HG03196 (cell line): ENCODE results near the gene FAM204A.

Source experiments
- ATAC-seq: cut with Tn5 transposase; IDR thresholded peaks from one replicate; pipeline ENCODE4 v1.9.1; 2021; ENCODE audit not compliant: unreplicated experiment

FAM204A gene

DNA sequence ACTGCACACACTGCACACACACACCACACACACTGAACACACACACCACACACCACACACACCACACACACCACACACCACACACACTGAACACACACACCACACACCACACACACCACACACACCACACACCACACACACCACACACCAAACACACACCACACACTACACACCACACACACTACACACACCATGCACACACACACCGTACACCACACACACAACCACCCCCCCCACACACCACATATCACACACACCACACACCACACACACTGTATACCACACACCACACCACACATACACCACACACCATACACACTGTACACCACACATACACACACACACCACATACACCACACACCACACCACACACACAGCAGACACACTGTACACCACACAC lies 59.5 kb downstream of the FAM204A start:
- no peak for ATAC-seq

DNA sequence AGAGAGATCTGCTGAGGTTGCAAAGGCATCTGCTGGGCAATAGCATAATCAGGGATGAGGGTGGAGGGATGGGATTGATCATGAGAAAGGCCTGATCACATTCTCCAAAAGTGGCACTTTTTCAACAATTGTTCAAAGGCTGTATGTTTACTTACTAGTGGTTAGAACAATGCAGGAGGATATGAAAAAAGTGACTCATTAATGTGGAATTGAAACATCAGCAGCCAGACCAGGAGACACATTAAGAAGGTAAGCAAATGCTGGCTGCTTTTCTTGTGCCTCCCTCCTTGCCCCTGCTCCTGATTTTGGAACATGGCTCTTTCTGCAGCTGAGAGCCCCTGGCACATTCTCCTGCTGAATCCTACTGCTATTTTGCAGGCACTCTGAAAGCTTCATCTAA lies 63.5 kb downstream of the FAM204A start:
- no peak for ATAC-seq

DNA sequence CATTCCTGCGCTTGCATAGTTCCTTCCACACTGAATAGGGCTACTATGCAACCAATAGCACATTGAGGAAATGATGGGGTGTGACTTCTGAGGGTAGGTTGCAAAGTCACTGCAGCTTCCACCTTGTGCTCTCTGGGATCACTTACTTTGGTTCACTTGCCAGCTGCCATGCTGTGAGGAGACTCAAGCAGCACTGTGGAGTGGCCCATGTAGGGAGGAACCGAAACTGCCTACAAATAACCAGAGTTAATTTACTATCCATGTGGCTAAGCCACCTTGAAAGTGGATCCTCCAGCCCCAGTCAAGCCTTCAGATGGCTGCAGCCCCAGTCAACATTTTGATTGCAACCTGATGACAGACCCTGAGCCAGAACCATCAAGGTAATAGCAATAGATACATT lies 64.3 kb downstream of the FAM204A start:
- ATAC-seq, result no peak

DNA sequence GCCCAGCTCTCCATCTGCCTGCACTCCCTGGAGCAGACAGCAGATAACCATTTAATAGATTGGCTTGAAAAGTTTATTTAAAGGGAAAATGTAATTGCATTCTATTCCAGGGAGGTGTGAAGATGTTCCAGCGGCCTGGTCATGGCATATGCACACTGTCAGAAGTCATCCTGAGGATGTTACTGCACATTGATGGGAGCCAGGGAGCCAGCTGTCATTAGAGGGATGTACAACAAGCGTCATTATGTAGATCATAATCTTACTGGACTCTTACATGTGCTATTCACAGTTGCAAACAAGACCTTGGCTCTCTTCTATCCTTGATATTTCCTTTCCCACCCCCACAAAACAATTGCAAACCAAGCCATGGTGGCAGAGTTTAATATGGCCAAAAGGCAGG lies 65.4 kb downstream of the FAM204A start:
- no peak for ATAC-seq

DNA sequence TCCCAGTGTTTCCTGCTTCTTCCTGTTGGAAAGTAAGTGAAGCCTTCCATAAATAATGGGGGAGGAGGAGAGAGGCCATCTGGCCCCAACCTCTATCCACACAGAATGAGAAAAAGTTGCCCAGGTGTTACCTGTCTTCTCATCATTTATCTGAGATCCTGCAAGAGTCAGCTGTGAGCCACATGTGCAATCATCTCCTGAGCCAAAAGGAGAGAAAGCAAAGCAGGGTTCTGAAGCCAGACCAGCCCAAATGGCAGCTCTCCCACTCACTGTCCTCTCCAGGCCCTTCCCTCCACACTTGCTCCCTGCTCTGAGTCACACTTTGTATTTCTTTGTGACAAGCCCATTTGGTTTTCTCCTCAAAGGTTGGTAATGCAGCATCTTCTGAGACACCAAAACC lies 65.9 kb downstream of the FAM204A start:
- no peak for ATAC-seq

DNA sequence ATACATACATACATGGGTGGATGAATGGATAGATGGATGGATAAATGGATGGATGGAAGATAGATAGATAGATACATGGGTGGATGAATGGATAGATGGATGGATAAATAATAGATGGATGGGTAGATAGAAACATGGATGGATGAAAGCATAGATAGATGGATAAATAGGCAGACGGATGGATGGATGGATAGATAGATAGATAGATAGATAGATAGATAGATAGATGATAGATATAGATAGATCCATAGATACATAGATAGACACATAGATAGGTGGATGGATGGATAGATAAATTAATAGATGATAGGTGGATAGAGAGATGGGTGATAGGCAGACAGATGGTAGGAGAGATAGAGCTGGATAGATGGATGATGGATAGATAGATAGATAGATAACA lies 68.5 kb downstream of the FAM204A start:
- ATAC-seq, result no peak

DNA sequence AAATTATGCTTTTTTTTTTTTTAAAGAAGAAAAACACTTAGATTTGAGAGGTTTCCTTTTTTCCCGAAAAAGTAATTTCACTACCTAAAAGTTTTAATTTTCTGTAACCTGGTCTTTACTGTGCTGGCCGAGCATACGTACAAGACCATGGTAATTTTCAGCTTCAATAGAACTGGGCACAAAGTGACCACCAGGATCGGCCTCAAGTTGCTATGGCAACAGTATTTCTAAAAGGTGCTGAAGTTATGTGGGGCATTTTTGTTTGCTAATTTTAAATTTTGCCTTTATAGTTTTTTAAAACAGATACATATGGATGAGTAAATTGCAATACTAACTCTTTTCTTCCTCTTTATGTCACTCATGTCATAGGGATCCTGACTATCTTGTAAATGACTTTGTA lies 69.4 kb downstream of the FAM204A start:
- no peak for ATAC-seq

DNA sequence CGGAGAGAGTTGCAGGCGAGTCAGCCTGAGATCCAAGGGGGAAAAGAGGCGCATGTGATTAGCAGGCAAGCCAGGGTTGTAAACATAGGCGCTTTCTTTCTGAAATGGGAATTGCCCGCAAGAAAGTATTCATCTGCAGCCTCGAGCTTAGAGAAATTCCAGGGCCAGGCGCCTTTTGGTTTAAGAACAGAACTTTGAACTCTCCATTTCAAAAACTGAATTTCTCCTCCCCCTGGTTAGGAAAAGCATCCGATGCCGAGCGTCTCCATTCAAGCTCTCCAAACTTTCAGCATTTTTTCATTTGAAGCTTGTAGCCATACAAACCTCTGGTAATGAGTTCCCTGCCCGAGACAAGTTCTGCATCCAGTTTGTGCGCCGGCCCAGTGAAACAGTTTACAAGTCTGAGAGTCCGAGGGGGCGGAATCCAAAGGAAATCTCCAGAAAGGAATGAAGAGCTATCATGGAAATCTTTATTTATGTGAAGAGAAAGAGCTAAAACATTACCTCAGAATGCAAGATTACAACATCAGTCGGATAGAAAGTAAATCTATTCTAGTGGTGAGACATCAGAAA lies 69.9 kb downstream of the FAM204A start:
- ATAC-seq, result no peak

DNA sequence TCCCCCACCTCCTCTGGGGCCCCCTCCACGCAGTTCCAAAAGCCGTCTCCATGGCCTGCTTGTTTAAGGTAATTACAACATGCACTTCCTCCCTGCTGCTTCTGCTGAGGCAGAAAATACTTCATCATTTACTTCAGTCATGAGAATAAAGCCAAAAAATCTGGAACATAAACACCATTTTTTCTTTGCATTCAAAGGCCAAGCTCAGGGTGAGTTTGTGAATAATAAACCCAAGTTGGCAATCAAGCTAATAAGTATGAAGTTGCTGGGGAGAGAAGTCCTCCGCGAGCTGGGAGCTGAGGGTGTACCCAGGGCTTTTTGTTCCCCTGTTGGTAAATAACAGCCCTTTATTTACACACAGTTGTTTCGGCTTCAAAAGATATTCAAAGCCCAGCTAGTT lies 70.5 kb downstream of the FAM204A start:
- no peak for ATAC-seq

DNA sequence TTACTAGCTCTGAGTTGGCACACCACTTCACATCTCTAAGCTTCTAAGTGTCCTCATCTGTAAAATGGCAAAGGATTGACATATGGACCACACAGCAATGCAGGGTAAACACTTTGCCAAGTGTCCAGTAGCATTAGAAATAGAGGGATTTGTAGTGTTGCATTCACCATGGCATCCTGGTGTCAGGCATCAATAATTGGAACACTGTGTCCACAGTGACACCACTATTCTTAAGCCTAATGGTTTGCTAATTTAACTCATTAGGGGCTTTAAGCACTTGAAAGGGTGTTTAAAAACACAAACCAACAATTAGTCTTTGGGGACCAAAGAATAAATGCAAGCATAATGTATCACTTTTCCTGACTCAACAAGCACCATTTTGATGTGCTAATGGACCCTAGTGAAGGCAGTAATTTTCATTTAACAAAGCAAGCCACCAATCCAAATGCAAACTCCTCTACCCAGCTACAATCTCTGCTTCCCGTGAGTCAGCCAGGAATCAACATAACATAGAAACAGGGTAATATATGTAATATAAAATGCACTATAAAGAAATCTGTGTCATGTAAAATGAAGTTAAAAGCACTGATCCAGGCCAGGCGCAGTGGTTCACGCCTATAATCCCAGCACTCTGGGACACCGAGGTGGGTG lies 75.9 kb downstream of the FAM204A start:
- no peak for ATAC-seq

DNA sequence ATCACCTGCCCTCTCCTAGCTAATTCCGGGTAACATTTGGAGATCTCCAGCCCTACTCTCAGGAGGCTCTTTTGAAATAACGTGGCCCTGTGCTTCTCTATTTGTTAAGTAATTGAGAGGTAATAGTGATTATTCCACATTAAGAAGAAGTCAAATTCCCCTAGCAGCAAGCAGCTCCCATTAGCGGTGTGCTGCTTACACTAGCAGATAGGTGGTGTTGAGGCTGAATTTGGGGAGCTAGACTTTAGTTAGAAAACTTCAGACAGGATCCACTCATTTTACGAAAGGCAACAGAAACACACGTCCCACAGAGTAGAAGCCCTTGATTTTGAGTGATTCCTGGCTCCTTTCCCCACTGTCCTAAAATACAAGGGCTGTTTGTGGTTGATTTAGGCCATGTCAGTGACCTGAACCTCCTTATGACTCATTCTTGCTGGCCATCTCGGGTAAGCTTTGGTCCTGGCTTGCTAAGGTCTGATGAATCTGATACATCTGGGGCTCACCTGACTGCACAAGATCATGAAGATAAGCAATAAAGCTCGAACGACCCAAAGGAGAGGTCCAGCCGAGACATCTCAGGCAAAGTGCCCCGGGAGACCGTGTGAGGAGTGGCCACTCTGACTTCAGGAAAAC lies 77.2 kb downstream of the FAM204A start:
- ATAC-seq, result no peak

DNA sequence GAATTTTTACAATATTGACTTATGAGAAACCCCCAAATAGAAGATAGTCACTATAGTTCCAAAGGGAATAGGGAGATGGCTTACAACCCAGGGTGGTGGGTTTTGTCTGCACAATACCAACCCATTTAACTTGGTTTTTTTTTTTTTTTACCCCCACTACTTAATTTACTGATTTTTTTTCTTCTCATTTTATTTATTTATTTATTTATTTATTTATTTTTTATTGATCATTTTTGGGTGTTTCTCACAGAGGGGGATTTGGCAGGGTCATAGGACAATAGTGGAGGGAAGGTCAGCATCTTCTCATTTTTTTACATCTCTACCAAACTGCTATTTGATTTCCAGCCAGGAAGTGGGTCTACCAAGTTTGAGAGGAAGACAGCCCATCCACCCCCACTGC lies 77.9 kb downstream of the FAM204A start:
- no peak for ATAC-seq

DNA sequence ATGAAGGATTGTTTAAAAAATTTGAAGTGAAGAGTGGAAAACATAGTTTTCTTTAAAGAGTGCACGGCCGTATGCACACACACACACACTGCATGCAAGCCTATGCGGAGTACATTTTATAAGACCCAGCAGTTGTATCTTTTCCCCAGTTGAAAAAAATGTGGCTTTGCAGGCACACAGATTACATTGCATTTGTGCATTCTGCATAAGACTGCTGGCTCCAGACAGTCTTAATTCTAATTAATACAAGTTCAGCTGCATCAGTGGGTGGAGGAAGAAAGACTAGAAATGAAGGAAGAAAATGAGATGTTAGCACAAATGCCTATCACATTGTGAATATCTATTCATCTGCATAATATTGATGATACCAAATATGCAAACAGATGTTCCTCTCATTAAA lies 79.6 kb downstream of the FAM204A start:
- no peak for ATAC-seq

DNA sequence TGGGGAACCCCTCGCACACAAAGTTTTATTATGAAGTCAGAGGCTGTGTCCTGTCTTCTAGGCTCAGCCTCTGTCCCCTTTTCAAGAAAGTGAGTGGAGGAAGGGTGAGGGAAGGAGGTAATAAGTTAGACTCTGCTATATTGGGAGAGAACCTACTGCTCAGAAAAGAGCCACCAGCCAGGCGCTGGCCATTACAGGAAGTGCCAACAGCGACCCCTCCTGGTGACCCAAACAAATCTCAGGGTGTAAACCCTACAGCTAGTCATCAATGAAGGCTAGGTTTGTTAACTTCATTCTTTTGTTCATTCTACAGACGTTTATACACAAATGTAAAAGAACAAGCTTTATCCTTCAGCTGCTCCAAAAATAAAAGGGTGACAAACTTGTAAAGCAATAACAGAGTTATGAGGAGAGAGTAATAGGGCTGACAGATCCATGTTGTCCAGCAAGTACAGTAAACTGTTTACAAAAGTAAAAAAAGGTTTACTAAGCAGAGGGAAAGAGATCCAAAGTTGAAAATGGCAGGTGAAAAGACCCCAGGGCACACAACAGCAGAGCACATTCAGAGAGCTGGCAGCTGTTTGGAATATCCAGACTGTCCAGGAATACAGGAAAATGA lies 82.7 kb downstream of the FAM204A start:
- no peak for ATAC-seq

DNA sequence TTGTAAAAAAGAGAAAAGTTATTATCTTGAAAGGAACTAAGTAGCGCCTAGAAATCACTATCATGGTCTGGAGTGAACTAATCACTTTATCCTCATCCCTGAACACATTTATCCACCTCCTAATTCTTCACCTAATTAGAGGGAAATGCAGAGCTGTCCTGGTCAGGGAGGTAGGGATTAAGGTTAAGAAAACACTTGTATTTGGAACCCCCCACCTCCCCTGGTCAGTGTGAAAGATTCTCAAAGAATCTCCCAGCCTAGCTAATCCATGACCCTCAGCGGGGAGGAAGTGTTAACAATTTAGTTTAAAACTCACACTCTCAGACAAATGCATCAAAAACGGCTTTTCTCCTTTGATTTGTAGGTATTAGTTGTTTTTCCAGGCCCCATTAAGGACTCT lies 83.8 kb downstream of the FAM204A start:
- ATAC-seq, result no peak

DNA sequence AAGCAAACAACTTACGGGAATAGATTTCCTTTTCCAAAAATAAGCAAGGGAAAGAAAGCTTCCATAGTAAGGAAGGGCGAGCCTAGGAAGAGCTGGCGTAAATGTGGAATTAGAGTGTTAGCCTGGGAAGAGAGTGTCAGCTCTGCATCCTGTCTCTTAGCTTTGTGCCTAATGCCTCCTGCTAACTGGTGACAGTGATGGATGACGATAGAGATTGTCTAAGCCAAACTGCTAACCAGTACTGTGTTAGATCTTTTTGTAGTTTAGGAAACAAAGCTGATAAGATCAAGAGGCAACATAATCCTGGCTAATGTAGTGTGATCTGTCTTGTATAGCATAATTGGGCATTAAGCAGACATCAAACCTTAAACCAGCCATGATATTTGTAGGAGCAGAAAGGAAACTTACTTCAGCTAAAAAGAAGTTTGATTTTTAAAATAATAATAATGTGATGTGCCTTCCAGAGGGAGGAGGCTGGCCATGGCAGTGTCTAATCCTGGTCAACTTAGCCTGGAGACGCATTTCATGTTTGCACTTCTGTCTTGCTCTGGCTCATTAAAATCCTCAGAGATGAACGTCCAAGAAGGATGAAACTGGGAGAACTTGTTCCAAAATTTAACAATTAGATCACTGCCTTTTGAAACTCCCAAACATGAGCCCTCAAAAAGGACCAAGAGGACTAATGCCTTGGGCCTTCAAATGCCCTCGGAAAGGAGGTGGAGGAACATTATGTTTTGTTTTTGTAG lies 85.1 kb downstream of the FAM204A start:
- no peak for ATAC-seq

DNA sequence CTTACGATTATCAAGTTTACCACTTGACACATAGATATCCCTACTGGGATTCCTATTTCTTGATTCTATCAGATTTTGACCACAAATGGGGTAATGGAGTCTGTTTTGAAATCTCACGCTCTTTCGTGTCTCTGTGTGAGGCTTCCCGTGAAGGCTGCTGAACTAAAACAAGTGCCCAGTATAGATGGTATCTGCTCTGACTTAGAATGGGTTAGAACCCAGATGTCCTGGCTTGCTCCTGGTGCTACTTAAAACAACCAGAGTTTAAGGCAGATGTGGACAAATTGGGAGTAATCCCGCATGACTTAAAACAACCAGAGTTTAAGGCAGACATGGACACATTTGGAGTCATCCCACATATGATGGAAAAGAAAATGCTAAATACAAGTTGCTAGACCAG lies 85.9 kb downstream of the FAM204A start:
- ATAC-seq, result no peak

DNA sequence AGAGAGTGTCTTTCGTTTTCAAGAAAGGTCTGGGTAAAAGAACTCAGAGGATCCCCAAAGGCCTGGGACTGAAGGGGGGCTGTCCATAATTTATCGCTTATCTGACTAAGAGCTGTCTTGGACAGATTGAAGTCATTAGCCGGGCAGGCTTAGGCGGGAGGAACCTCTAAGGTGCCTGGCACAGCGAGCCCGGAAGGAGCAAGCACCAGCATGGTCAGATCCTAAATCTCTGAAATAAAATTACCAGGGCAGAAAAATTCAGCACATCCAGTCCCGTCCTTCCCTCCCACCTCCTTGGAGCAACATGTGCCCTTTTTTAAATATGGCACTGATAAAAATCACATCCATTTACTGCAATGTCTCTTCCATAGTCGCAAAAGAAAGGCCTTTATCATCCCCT lies 86.8 kb downstream of the FAM204A start:
- no peak for ATAC-seq

DNA sequence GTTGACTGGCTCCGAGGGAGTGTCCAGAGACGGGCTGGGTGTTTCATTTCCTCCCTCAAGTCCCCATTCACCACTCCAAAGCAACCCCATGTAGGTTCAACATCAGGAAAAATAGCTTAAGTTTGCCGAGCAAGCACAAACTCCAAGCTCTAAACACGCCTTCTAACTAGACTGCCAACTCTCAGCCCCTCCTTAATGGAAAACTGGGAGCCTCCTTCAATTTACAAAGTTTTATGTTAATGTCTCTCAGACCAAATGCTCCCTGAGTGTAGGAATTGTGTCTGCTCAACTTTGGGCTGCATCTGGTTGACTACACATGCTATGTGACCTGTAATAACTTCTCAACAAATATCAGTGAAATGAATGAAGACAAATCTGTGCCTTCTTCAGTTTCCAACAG lies 87.5 kb downstream of the FAM204A start:
- no peak for ATAC-seq

DNA sequence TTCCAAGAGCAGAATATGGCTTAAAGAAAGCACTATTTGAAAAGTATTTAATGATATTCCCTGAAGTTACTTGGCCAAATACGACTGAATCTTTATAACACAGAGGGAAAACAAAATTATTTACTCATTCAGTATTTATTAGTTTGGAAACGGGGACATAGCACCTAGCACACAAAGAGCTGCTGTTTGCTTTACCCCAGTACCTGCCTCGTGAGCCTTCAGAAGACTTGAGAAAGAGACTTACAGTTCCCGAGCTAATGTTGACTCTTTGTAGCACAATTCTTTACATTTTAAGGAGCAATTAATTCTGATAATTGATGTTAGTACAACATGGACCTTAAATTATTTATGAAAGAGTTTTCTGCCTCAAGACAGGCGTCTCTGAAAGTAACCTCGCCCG lies 88.7 kb downstream of the FAM204A start:
- ATAC-seq, result no peak

DNA sequence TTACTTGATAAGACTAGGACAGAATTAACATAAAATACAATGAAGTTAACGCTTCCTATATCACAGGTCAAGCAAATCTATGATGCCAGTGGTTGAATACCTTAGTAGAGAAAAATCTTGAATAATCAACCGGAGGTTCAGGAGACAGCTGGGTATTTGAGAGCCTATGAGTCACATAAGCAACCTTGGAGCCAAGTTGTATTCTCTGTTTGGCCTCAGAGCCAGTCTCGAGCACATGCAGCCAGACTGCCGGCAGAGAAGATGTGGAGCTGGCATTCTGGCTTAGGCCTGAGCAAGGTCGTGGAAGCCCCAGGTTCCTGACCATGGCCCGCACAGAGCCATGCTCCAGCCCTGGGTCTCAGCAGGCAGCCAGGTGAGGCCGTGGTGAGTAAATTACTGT lies 90.3 kb downstream of the FAM204A start:
- ATAC-seq, result no peak

DNA sequence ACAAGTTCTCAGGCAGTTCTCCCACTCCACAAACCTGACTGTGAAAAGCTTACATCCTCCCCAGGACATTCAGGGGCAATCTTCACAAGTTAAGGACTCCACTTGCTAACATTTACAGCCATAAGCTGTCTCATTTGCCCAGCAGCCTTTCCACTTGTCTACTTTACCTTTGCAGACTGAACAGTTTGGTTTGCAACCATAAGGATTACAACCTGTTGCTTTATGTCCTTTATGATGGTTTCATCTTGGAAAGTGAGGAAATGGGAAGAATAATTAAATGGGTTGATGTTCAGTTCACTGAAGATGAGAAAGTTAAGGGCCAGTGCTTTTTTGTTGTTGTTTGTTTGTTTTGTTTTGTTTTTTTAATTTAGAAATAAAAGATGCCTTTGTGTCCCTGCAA lies 92.4 kb downstream of the FAM204A start:
- ATAC-seq, result no peak
